HEK293 (cell line): ENCODE results near the gene C17orf50.

Source experiments
- BCL11B ChIP-seq: fragments of 450-650 bp; formaldehyde crosslinking; IDR thresholded peaks from 2 replicates; pipeline ENCODE4 v1.5.1; 2016; ENCODE audit warnings: low read depth, missing biosample characterization, missing genetic modification characterization
- HOXD13 ChIP-seq: sonication (generic); formaldehyde crosslinking; IDR thresholded peaks from 2 replicates; pipeline ENCODE4 v1.8.0; 2022; ENCODE audit warnings: missing genetic modification reagents, borderline replicate concordance
- KLF1 ChIP-seq: fragments of 450-650 bp; formaldehyde crosslinking; IDR thresholded peaks from 2 replicates; pipeline ENCODE4 v1.5.1; 2016; ENCODE audit warnings: missing biosample characterization, missing genetic modification characterization
- KLF8 ChIP-seq: fragments of 450-650 bp; formaldehyde crosslinking; IDR thresholded peaks from 2 replicates; pipeline ENCODE4 v1.5.1; 2016; ENCODE audit warnings: missing biosample characterization, missing genetic modification characterization
- KLF9 ChIP-seq: fragments of 450-650 bp; formaldehyde crosslinking; IDR thresholded peaks from 2 replicates; pipeline ENCODE4 v1.5.1; 2016; ENCODE audit warnings: missing biosample characterization, missing genetic modification characterization, low read depth
- PRDM1 ChIP-seq: fragments of 450-650 bp; formaldehyde crosslinking; IDR thresholded peaks from 2 replicates; pipeline ENCODE4; 2016; ENCODE audit warnings: missing biosample characterization, missing genetic modification characterization
- SP2 ChIP-seq: fragments of 450-650 bp; formaldehyde crosslinking; IDR thresholded peaks from 2 replicates; pipeline ENCODE4 v1.5.1; 2016; ENCODE audit warnings: missing biosample characterization, missing genetic modification characterization
- ZEB2 ChIP-seq: fragments of 450-650 bp; formaldehyde crosslinking; IDR thresholded peaks from 2 replicates; pipeline ENCODE4 v1.5.1; 2016; ENCODE audit warnings: missing biosample characterization, missing genetic modification characterization
- ZFP37 ChIP-seq: fragments of 450-650 bp; formaldehyde crosslinking; IDR thresholded peaks from 2 replicates; pipeline ENCODE4 v1.5.1; 2016; ENCODE audit warnings: missing biosample characterization, missing genetic modification characterization
- ZFP69B ChIP-seq: fragments of 450-650 bp; formaldehyde crosslinking; IDR thresholded peaks from 2 replicates; pipeline ENCODE4 v1.5.1; 2016; ENCODE audit warnings: missing biosample characterization, missing genetic modification characterization
- ZNF114 ChIP-seq: fragments of 450-650 bp; formaldehyde crosslinking; IDR thresholded peaks from 2 replicates; pipeline ENCODE4 v1.5.0; 2017; ENCODE audit warnings: missing biosample characterization, missing genetic modification characterization
- ZNF132 ChIP-seq: fragments of 450-650 bp; formaldehyde crosslinking; IDR thresholded peaks from 2 replicates; pipeline ENCODE4 v1.5.1; 2017; ENCODE audit warnings: missing biosample characterization, missing genetic modification characterization, borderline replicate concordance
- ZNF174 ChIP-seq: fragments of 450-650 bp; formaldehyde crosslinking; IDR thresholded peaks from 2 replicates; pipeline ENCODE4 v1.5.0; 2017; ENCODE audit warnings: missing biosample characterization, mild to moderate bottlenecking, missing genetic modification characterization
- ZNF19 ChIP-seq: fragments of 450-650 bp; formaldehyde crosslinking; IDR thresholded peaks from 2 replicates; pipeline ENCODE4; 2016; ENCODE audit warnings: missing biosample characterization, missing genetic modification characterization, low read depth
- ZNF202 ChIP-seq: fragments of 450-650 bp; formaldehyde crosslinking; IDR thresholded peaks from 2 replicates; pipeline ENCODE4 v1.5.1; 2016; ENCODE audit warnings: missing biosample characterization, missing genetic modification characterization, borderline replicate concordance
- ZNF211 ChIP-seq: fragments of 450-650 bp; formaldehyde crosslinking; IDR thresholded peaks from 2 replicates; pipeline ENCODE4 v1.5.1; 2016; ENCODE audit warnings: low read depth, missing biosample characterization, missing genetic modification characterization
- ZNF266 ChIP-seq: fragments of 450-650 bp; formaldehyde crosslinking; IDR thresholded peaks from 2 replicates; pipeline ENCODE4 v1.5.1; 2016; ENCODE audit warnings: missing biosample characterization, missing genetic modification characterization, low read depth
- ZNF292 ChIP-seq: fragments of 450-650 bp; formaldehyde crosslinking; IDR thresholded peaks from 2 replicates; pipeline ENCODE4 v1.5.1; 2016; ENCODE audit warnings: low read depth, missing biosample characterization, missing genetic modification characterization, borderline replicate concordance
- ZNF311 ChIP-seq: fragments of 450-650 bp; formaldehyde crosslinking; IDR thresholded peaks from 2 replicates; pipeline ENCODE4 v1.5.1; 2017; ENCODE audit warnings: missing biosample characterization, missing genetic modification characterization, borderline replicate concordance
- ZNF501 ChIP-seq: fragments of 450-650 bp; formaldehyde crosslinking; IDR thresholded peaks from 2 replicates; pipeline ENCODE4 v1.5.1; 2016; ENCODE audit warnings: missing biosample characterization, missing genetic modification characterization
- ZNF510 ChIP-seq: fragments of 450-650 bp; formaldehyde crosslinking; IDR thresholded peaks from 2 replicates; pipeline ENCODE4 v1.5.1; 2018; ENCODE audit warnings: mild to moderate bottlenecking, missing genetic modification characterization, missing biosample characterization; ENCODE audit not compliant: insufficient replicate concordance
- ZNF571 ChIP-seq: fragments of 450-650 bp; formaldehyde crosslinking; IDR thresholded peaks from 2 replicates; pipeline ENCODE4 v1.5.0; 2017; ENCODE audit warnings: missing biosample characterization, missing genetic modification characterization
- ZNF707 ChIP-seq: fragments of 450-650 bp; formaldehyde crosslinking; IDR thresholded peaks from 2 replicates; pipeline ENCODE4 v1.5.1; 2016; ENCODE audit warnings: missing biosample characterization, missing genetic modification characterization
- TF ChIP-seq, protein P1 (sequence below): IDR thresholded peaks from 2 replicates; pipeline ENCODE4 v1.6.1; 2011; ENCODE audit warnings: mild to moderate bottlenecking, low read depth, low read length, borderline replicate concordance
- TF ChIP-seq, protein P2 (sequence below): fragments of 450-650 bp; formaldehyde crosslinking; IDR thresholded peaks from 2 replicates; pipeline ENCODE4 v1.5.1; 2016; ENCODE audit warnings: missing biosample characterization, missing genetic modification characterization
- TF ChIP-seq, protein P3 (sequence below): fragments of 450-650 bp; formaldehyde crosslinking; IDR thresholded peaks from 2 replicates; pipeline ENCODE4 v1.5.1; 2016; ENCODE audit warnings: missing biosample characterization, missing genetic modification characterization
- TF ChIP-seq, protein P4 (sequence below): fragments of 450-650 bp; formaldehyde crosslinking; IDR thresholded peaks from 2 replicates; pipeline ENCODE4 v1.5.1; 2016; ENCODE audit warnings: missing biosample characterization, missing genetic modification characterization
- TF ChIP-seq, protein P5 (sequence below): fragments of 450-650 bp; formaldehyde crosslinking; IDR thresholded peaks from 2 replicates; pipeline ENCODE4 v1.5.1; 2016; ENCODE audit warnings: missing biosample characterization, missing genetic modification characterization
- TF ChIP-seq, protein P6 (sequence below): fragments of 450-650 bp; formaldehyde crosslinking; IDR thresholded peaks from 2 replicates; pipeline ENCODE4 v1.5.1; 2016; ENCODE audit warnings: missing biosample characterization, missing genetic modification characterization

The C17orf50 gene

DNA sequence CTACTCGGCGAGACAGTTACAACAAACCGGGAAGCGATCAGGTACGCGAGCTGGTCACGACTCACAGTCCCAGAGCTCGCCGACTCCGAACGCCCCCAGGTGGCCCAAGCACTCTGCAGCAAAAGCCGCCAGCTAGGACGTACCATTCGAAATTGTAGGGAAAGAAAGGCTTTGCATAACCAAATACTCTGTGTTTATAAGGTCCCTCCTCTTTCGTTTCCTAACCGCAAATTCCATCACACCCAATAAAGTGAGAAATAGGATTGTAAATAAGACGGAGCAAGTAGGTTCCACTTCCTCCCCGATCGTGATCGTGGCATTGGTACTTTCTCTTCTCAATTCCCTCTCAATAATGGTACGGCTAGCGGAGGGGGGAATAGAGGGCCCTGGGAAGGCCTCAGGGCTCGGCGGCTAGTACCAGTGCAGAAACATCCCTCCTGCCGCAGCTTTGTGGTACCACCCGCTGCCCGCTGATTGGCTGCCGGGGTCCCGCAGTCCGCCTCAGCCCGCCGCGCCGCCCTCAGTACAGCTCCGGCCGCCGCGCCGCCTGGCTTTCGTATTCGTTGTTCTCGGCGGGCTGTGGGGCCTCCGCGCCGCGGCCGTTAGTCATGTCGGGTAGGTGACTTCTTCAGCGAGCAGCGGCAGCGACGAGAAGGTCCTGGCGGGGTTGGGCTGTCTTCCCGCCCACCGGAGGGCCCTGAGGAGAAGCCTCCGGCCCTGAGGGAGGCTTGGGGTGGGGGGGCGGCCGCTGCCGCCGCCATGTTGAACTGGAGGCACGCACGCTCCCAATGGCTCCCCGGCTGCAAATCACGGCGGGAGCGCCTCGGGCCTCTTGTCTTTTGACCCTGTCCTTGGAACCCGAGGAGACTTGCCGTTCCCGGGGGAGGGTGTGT lies 48.5 kb downstream of the C17orf50 start, which contains the start of gene TAF15 (continued):
- TF ChIP-seq ZNF707 (tag by site-specific recombination): no peak
- no peak for TF ChIP-seq ZNF202 (tag by site-specific recombination)
- TF ChIP-seq ZEB2 (tag by site-specific recombination): peak; percentile 94
- no peak for TF ChIP-seq ZNF292
- TF ChIP-seq BCL11B: no peak
- peak; percentile 56; the same call in 1 of the 2 replicates for TF ChIP-seq KLF9 (tag by site-specific recombination)
- TF ChIP-seq, protein P1, sequence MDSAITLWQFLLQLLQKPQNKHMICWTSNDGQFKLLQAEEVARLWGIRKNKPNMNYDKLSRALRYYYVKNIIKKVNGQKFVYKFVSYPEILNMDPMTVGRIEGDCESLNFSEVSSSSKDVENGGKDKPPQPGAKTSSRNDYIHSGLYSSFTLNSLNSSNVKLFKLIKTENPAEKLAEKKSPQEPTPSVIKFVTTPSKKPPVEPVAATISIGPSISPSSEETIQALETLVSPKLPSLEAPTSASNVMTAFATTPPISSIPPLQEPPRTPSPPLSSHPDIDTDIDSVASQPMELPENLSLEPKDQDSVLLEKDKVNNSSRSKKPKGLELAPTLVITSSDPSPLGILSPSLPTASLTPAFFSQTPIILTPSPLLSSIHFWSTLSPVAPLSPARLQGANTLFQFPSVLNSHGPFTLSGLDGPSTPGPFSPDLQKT: no peak
- no peak for TF ChIP-seq ZNF311
- peak; percentile 85 for TF ChIP-seq SP2
- TF ChIP-seq ZFP69B: peak; percentile 57
- TF ChIP-seq ZNF266 (tag by site-specific recombination): no peak
- no peak for TF ChIP-seq ZNF211 (tag by site-specific recombination)
- TF ChIP-seq, protein P2, sequence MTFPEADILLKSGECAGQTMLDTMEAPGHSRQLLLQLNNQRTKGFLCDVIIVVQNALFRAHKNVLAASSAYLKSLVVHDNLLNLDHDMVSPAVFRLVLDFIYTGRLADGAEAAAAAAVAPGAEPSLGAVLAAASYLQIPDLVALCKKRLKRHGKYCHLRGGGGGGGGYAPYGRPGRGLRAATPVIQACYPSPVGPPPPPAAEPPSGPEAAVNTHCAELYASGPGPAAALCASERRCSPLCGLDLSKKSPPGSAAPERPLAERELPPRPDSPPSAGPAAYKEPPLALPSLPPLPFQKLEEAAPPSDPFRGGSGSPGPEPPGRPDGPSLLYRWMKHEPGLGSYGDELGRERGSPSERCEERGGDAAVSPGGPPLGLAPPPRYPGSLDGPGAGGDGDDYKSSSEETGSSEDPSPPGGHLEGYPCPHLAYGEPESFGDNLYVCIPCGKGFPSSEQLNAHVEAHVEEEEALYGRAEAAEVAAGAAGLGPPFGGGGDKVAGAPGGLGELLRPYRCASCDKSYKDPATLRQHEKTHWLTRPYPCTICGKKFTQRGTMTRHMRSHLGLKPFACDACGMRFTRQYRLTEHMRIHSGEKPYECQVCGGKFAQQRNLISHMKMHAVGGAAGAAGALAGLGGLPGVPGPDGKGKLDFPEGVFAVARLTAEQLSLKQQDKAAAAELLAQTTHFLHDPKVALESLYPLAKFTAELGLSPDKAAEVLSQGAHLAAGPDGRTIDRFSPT (tag by site-specific recombination): no peak
- TF ChIP-seq ZNF19: no peak
- TF ChIP-seq, protein P3, sequence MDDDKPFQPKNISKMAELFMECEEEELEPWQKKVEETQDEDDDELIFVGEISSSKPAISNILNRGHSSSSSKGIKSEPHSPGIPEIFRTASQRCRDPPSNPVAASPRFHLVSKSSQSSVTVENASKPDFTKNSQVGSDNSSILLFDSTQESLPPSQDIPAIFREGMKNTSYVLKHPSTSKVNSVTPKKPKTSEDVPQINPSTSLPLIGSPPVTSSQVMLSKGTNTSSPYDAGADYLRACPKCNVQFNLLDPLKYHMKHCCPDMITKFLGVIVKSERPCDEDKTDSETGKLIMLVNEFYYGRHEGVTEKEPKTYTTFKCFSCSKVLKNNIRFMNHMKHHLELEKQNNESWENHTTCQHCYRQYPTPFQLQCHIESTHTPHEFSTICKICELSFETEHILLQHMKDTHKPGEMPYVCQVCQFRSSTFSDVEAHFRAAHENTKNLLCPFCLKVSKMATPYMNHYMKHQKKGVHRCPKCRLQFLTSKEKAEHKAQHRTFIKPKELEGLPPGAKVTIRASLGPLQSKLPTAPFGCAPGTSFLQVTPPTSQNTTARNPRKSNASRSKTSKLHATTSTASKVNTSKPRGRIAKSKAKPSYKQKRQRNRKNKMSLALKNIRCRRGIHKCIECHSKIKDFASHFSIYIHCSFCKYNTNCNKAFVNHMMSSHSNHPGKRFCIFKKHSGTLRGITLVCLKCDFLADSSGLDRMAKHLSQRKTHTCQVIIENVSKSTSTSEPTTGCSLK (tag by site-specific recombination): no peak
- TF ChIP-seq KLF1 (tag by site-specific recombination): peak; percentile 48
- TF ChIP-seq, protein P4, sequence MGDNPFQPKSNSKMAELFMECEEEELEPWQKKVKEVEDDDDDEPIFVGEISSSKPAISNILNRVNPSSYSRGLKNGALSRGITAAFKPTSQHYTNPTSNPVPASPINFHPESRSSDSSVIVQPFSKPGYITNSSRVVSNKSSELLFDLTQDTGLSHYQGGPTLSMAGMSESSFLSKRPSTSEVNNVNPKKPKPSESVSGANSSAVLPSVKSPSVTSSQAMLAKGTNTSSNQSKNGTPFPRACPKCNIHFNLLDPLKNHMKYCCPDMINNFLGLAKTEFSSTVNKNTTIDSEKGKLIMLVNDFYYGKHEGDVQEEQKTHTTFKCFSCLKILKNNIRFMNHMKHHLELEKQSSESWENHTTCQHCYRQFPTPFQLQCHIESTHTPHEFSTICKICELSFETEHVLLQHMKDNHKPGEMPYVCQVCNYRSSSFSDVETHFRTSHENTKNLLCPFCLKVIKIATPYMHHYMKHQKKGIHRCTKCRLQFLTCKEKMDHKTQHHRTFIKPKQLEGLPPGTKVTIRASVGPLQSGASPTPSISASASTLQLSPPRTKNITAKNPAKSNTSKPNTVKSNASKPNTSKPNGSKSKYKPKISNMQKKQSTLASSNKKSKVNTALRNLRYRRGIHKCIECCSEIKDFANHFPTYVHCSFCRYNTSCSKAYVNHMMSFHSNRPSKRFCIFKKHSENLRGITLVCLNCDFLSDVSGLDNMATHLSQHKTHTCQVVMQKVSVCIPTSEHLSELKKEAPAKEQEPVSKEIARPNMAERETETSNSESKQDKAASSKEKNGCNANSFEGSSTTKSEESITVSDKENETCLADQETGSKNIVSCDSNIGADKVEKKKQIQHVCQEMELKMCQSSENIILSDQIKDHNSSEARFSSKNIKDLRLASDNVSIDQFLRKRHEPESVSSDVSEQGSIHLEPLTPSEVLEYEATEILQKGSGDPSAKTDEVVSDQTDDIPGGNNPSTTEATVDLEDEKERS: no peak
- peak; percentile 92 for TF ChIP-seq PRDM1
- no peak for TF ChIP-seq ZNF510 (tag by site-specific recombination)
- TF ChIP-seq ZNF174: no peak
- TF ChIP-seq ZFP37 (tag by site-specific recombination): peak; percentile 90
- TF ChIP-seq ZNF114 (tag by site-specific recombination): no peak
- TF ChIP-seq ZNF132 (tag by site-specific recombination): no peak
- no peak for TF ChIP-seq ZNF571 (tag by site-specific recombination)
- TF ChIP-seq ZNF501: peak; percentile 96
- TF ChIP-seq, protein P5, sequence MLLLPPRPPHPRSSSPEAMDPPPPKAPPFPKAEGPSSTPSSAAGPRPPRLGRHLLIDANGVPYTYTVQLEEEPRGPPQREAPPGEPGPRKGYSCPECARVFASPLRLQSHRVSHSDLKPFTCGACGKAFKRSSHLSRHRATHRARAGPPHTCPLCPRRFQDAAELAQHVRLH: 0 out of 2 replicates have a peak, but pooled peaks have one; percentile 37
- TF ChIP-seq, protein P6, sequence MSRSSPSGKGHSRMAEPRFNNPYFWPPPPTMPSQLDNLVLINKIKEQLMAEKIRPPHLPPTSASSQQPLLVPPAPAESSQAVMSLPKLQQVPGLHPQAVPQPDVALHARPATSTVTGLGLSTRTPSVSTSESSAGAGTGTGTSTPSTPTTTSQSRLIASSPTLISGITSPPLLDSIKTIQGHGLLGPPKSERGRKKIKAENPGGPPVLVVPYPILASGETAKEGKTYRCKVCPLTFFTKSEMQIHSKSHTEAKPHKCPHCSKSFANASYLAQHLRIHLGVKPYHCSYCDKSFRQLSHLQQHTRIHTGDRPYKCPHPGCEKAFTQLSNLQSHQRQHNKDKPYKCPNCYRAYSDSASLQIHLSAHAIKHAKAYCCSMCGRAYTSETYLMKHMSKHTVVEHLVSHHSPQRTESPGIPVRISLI (tag by site-specific recombination): no peak
- TF ChIP-seq KLF8: peak; percentile 62
- TF ChIP-seq HOXD13 (CRISPR knock-in tag): no peak
